Skeletal muscle satellite cell (primary cell): ENCODE measurements around the gene SMARCA1.

Experiments
- H3K27me3 ChIP-seq: 2 replicates; pipeline ENCODE4 v1.7.0; 2013; ENCODE audit warnings: low read length; ENCODE audit not compliant: control insufficient read depth, insufficient read depth
- H3K36me3 ChIP-seq: 2 replicates; pipeline ENCODE4 v1.7.0; 2013; ENCODE audit warnings: mild to moderate bottlenecking, control low read depth, low read length; ENCODE audit not compliant: insufficient read depth
- H3K4me1 ChIP-seq: 2 replicates; pipeline ENCODE4 v1.7.0; 2013; ENCODE audit warnings: low read length; ENCODE audit not compliant: control insufficient read depth, insufficient read depth
- H3K4me2 ChIP-seq: 2 replicates; pipeline ENCODE4 v1.7.0; 2013; ENCODE audit warnings: mild to moderate bottlenecking, low read length
- H3K4me3 ChIP-seq: 2 replicates; pipeline ENCODE4 v1.7.0; 2013; ENCODE audit warnings: low read length
- H3K9ac ChIP-seq: 2 replicates; pipeline ENCODE4 v1.7.0; 2013; ENCODE audit warnings: mild to moderate bottlenecking, low read depth, low read length, moderate library complexity
- H3K9me3 ChIP-seq: replicated peaks from 2 replicates; pipeline ENCODE4 v1.7.0; 2013; ENCODE audit warnings: mild to moderate bottlenecking, control low read depth, low read length

The SMARCA1 gene

DNA sequence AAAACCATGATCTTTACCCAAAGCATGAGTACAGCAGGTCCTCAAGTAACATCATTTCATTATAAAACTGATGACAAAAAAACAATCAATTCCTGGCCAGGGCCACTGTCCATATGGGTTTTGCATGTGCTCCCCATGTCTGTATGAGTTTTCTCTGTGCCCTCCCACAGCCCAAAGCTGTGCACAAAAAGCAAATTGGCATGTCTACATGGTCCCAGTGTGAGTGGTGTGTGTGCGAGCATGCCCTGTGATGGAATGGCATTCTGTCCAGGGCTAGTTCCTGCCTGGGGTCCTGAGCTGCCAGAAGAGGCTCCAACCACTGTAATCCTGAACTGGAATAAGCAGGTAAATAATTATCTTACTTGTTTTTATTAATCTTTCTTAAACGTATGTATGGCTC is 28.4 kb downstream of the SMARCA1 start:
- Histone ChIP-seq H3K36me3 (peaks cover 6% of the 10 kb centered on the region), H3K27me3 (no peaks in the 10 kb centered on the region)

GRCh38 chrX:129493643-129494042 is 29.6 kb downstream of the SMARCA1 start:
- peaks cover 6% of the 10 kb centered on the region for H3K36me3 ChIP-seq
- H3K4me1 ChIP-seq: peaks cover 25% of the 10 kb centered on the region
- no peak overlapping the region for H3K4me3 ChIP-seq
- no peaks in the 10 kb centered on the region for H3K9me3 ChIP-seq
- H3K9ac ChIP-seq: no peak overlapping the region
- H3K27me3 ChIP-seq: no peaks in the 10 kb centered on the region
- no peak overlapping the region for H3K4me2 ChIP-seq

More for the DNA sequence above, 28.4 kb downstream of the SMARCA1 start:
- H3K4me2 ChIP-seq: no peak overlapping the region
- H3K4me3 ChIP-seq: no peak overlapping the region
- H3K4me1 ChIP-seq: peaks cover 25% of the 10 kb centered on the region
- H3K9me3 ChIP-seq: no peaks in the 10 kb centered on the region
- H3K9ac ChIP-seq: no peak overlapping the region

- Histone ChIP-seq H3K27me3 (no peaks in the 10 kb centered on the region), H3K36me3 (peaks cover 14% of the 10 kb centered on the region), H3K4me1 (peaks cover 8% of the 10 kb centered on the region), H3K9me3 (no peaks in the 10 kb centered on the region), H3K4me3 (no peak overlapping the region), H3K4me2 (no peak overlapping the region), H3K9ac (no peak overlapping the region)
These were observed 33.0 kb downstream of the SMARCA1 start for GRCh38 chrX:129490330-129490729.

- Histone ChIP-seq H3K27me3 (no peaks in the 10 kb centered on the region), H3K36me3 (peaks cover 14% of the 10 kb centered on the region), H3K9ac (no peak overlapping the region), H3K4me2 (no peak overlapping the region), H3K9me3 (no peaks in the 10 kb centered on the region), H3K4me1 (peaks cover under 1% of the 10 kb centered on the region), H3K4me3 (no peak overlapping the region)
These were observed 34.9 kb downstream of the SMARCA1 start for GRCh38 chrX:129488359-129488758.

- no peak overlapping the region for H3K9ac ChIP-seq
- no peak overlapping the region for H3K4me3 ChIP-seq
- H3K4me2 ChIP-seq: no peak overlapping the region
- H3K36me3 ChIP-seq: peaks cover 1% of the 10 kb centered on the region
- no peaks in the 10 kb centered on the region for H3K9me3 ChIP-seq
- H3K27me3 ChIP-seq: no peaks in the 10 kb centered on the region
- H3K4me1 ChIP-seq: peaks cover 4% of the 10 kb centered on the region
These were observed 42.4 kb downstream of the SMARCA1 start for GRCh38 chrX:129480889-129481288.

DNA sequence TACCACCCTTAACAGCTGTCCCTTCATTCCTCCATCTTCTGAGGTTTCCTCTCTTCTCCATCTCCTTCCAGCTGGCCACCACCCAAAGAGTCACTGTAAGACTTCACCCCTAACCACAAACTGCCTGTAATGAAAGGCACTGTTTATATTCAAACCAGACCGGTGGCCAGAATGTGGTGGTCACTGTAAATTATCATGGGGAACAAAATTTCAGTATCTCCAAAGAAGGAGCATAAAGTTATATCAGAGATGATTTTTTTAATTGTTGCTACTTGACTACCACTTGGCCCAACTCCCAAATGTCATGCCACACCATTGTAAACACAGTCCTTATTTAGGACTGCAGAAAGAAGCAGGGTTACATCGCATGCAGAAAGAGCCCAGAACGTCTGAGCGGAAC is 44.8 kb downstream of the SMARCA1 start:
- Histone ChIP-seq H3K4me2 (no peak overlapping the region), H3K9ac (no peak overlapping the region), H3K36me3 (no peaks in the 10 kb centered on the region), H3K27me3 (no peaks in the 10 kb centered on the region), H3K4me3 (no peak overlapping the region), H3K4me1 (peaks cover 4% of the 10 kb centered on the region), H3K9me3 (no peaks in the 10 kb centered on the region)

DNA sequence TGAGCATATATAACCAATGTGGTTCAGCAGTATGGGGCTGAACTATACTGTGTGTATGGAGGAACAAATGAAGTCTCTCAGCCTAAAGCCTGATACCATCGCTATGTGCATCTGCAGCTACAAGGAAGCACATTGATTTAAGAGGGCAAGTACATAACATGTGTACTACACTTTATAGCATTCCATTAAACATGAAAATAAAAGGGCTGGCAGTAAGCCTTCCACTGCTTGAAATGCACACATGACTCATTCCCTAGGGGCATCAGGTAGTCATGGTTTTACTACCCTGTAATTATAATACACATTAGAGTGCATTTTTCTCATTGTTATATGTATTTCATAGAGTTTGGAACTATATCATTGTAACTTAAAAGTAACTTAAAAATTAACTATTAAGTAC is 51.2 kb downstream of the SMARCA1 start:
- no peak overlapping the region for H3K9ac ChIP-seq
- H3K27me3 ChIP-seq: no peaks in the 10 kb centered on the region
- H3K4me1 ChIP-seq: peaks cover 3% of the 10 kb centered on the region
- H3K36me3 ChIP-seq: peaks cover 3% of the 10 kb centered on the region
- H3K9me3 ChIP-seq: no peaks in the 10 kb centered on the region
- H3K4me3 ChIP-seq: no peak overlapping the region
- no peak overlapping the region for H3K4me2 ChIP-seq

DNA sequence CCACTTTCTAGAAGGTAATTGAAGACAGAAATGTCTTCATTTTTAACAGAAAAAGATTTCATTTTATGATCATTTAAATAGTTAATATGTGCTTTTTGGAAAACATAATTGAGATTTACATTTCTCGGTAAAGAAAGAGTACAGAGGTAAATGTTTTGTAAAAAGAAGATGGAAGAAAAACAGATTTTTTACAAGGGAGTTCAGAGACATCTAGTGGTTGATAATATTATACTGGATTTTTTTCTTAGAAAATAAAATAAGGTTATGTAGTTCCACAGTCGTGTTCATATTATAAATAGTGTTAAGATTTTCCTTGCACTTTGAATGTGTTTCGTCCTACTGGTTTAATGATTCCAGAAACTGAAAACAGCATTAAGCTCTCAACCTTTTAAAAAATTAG is 60.6 kb downstream of the SMARCA1 start:
- no peaks in the 10 kb centered on the region for H3K4me1 ChIP-seq
- H3K27me3 ChIP-seq: no peaks in the 10 kb centered on the region
- H3K36me3 ChIP-seq: peaks cover 5% of the 10 kb centered on the region
- H3K9ac ChIP-seq: no peak overlapping the region
- H3K4me2 ChIP-seq: no peak overlapping the region
- no peaks in the 10 kb centered on the region for H3K9me3 ChIP-seq
- no peak overlapping the region for H3K4me3 ChIP-seq

GRCh38 chrX:129461801-129462456 is 61.4 kb downstream of the SMARCA1 start:
- Histone ChIP-seq H3K27me3 (no peaks in the 10 kb centered on the region), H3K4me1 (no peaks in the 10 kb centered on the region)

GRCh38 chrX:129452523-129452922 is 70.8 kb downstream of the SMARCA1 start:
- H3K4me2 ChIP-seq: no peak overlapping the region
- no peak overlapping the region for H3K4me3 ChIP-seq
- no peaks in the 10 kb centered on the region for H3K27me3 ChIP-seq
- no peaks in the 10 kb centered on the region for H3K9me3 ChIP-seq
- H3K9ac ChIP-seq: no peak overlapping the region
- H3K36me3 ChIP-seq: no peaks in the 10 kb centered on the region
- H3K4me1 ChIP-seq: no peaks in the 10 kb centered on the region

More at GRCh38 chrX:129461801-129462456, 61.4 kb downstream of the SMARCA1 start:
- Histone ChIP-seq H3K4me2 (no peak overlapping the region), H3K9me3 (no peaks in the 10 kb centered on the region), H3K36me3 (peaks cover 5% of the 10 kb centered on the region), H3K4me3 (no peak overlapping the region), H3K9ac (no peak overlapping the region)

GRCh38 chrX:129450123-129450522 is 73.2 kb downstream of the SMARCA1 start:
- Histone ChIP-seq H3K4me1 (no peaks in the 10 kb centered on the region), H3K9ac (no peak overlapping the region), H3K36me3 (no peaks in the 10 kb centered on the region), H3K9me3 (no peaks in the 10 kb centered on the region), H3K27me3 (no peaks in the 10 kb centered on the region), H3K4me2 (no peak overlapping the region), H3K4me3 (no peak overlapping the region)

DNA sequence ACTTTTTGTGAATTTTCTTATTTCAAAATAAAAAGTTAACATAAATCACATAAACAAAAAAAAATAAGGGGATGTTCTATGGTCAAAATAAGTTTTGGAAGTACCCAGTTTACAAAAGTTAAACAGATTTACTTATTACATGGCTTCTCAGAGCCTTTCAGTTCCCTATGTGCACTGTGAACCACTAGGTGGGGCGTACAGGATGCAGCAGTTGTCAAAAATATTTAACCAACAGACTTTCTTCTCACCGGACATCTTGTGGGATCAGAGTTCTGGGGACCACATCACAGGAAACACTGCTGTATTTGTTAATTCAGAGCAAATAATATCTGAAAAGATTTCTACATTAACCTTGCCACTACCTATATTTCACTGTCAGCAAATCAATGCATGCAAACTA is 74.1 kb downstream of the SMARCA1 start:
- Histone ChIP-seq H3K27me3 (no peaks in the 10 kb centered on the region), H3K4me3 (no peak overlapping the region), H3K9me3 (no peaks in the 10 kb centered on the region), H3K36me3 (no peaks in the 10 kb centered on the region), H3K9ac (no peak overlapping the region), H3K4me2 (no peak overlapping the region), H3K4me1 (no peaks in the 10 kb centered on the region)
